GM18867 (cell line): ENCODE data around the gene MST1.
"Not testable (repeated sequence)": the region's sequence is repeated elsewhere in the genome, so short reads cannot be mapped to it uniquely, and the experiment has no call there.

Experiments used
- ATAC-seq: cut with Tn5 transposase; IDR thresholded peaks from one replicate; pipeline ENCODE4 v1.9.1; 2021; ENCODE audit warnings: mild to moderate bottlenecking, moderate library complexity; ENCODE audit not compliant: unreplicated experiment

The MST1 gene

GRCh38 chr3:49701388-49702077, 12.3 kb upstream of the MST1 start:
- no peak for ATAC-seq

DNA sequence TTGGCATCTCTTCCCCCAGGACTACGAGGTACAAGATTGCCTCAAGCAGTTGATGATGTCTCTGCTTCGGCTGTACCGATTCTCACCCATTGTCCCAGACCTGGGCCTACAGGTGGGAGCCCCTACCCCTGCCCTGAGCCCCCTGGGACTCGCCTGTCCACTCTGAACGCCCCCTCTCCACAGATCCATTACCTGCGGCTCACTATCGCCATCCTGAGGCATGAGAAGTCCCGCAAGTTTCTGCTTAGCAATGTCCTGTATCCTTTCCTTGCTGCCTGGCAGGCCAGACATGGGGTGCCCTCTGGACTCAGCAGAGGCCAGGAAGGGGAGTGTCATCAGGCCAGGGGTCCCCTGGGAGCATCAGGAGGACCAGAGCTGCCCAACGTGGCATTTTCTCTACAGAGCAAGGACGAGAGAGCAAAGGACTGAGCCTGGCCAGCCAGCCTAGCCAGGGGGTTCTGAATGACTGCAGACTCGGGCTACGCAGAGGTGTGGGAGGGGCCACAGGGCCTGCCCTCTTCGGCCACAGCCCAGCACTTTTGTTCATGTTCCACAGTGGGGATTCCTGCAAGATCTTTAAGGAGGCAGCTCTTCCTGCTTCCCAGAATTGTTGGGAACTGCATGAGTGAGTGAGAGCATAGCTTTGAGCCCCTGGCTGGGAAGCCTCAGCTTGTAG, 11.3 kb upstream of the MST1 start:
- no peak for ATAC-seq

- ATAC-seq: no peak
Observed at GRCh38 chr3:49700014-49700413, 10.7 kb upstream of the MST1 start.

GRCh38 chr3:49699281-49699979, 10.2 kb upstream of the MST1 start:
- ATAC-seq: no peak

DNA sequence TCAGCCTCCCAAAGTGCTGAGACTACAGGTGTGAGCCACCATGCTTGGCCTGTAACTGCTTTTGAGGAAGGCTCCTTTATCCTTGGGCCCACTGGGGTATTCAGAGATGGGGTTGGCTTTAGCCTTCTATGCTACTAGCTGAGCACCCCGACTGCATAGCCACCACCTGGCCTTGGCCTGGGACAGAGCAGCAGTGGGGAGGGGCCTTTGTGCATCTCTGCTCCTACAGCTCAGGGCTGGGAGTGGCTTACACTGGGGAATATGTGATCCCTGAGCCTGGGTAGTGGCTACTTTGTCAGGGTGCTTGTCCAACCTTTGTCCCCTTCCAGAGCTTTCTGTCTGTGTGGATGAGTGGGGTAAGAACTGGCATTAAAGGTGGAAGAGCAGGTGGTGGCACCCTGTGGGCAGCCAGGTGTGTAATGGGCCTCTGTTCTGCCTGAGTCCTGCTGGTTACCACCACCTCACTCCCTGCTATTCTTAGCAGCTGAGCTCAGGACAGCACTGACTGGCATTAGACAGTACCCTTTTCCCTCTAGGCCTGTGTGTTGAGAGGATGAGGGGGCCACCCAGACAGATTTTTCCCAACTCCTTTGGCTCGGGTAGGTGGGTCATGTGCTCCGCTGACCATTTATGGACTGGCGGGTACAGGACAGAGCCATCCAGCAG, 6.2 kb upstream of the MST1 start:
- ATAC-seq: not testable (repeated sequence)

- not testable (repeated sequence) for ATAC-seq
Observed at GRCh38 chr3:49694409-49695070, 5.3 kb upstream of the MST1 start.

DNA sequence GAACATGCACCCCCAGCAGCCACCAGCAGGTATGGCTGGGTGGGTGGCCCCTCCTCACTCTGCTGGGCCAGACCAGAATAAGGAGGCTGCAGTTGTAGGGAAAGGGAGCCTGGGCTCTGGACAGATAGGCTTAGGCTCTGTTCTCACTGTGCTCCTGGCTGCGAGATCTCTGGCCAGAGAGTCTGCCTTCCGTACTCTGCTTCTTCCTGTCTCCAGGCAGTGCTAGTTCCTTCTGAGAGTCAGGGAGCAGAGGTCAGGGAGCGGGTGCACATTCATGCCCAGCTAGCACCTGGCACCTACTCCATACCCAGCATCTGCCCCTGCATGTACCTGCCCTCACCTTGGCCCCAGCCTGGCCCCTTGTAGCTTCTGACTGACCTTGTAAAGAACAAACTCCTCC, 2.2 kb upstream of the MST1 start:
- ATAC-seq: not testable (repeated sequence)

- ATAC-seq: not testable (repeated sequence)
Observed at GRCh38 chr3:49690856-49691255, 1.6 kb upstream of the MST1 start.

DNA sequence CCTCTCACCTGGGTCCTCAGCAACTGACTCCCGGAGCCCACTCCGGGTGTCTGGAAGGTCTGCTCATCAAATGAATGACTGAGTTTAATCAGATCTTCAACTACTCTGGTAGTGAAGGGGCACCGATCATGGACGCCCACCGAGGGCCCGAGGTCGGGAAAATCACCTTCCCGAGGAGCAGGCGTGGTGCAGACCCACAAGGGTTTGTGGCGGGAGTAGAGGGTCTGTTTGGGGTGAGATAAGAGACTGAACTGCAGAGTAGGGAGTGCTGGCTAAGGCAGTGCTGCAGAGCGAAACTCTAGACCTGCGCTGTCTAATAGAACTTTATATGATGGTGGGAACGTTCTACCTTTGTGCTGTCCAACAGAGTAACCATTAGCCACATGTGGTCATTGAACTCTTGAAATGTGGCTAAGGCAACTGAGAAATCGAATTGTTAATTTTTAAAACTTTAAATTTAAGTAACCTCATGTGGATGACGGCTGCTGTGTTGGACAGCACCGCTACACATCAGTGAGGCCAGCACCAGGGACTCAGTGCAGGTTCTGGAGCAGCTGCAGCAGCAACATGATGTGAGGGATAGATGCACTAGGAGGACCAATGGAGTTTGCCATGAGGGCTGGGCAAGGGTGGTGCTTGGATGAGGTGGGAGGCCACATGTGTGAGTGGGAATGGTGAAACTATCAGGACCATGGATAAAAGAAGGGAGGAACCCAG, 792 bp upstream of the MST1 start:
- not testable (repeated sequence) for ATAC-seq

DNA sequence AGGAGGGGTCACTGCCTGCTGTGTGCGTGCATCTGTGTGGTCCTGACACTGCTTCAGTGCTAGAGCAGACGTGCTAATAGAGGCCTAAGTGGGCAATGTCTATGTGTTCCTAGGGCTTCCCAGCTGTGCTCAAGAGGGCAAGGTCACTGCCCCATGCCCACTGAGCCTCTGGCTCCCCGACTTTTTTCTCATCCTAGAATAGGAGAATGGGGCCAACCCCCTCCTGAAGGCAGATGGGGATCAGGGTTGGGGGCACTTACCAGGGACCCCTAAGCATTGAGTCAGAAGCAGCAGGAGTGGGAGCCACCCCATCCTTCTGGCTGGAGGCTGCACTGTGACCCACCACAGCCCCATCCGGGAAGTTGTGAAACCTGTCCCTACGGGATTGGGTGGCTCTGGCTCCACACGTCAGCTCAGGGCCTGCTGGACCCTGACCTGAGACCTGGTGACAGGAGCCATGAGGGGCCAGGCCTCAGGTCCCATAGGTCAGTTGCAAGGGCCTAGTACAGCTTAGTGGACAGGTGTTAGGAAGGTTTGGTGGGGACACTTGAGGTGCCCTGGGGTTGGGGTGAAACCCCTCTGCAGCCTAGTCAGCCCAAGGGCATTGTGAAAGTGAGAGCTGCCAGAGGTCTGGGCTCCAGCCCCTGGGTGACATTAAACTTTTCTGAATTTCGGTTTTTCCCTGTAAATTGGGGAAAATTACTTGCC, 782 bp downstream of the MST1 start:
- not testable (repeated sequence) for ATAC-seq

- not testable (repeated sequence) for ATAC-seq
Observed at GRCh38 chr3:49687424-49687795, 1.9 kb downstream of the MST1 start.

DNA sequence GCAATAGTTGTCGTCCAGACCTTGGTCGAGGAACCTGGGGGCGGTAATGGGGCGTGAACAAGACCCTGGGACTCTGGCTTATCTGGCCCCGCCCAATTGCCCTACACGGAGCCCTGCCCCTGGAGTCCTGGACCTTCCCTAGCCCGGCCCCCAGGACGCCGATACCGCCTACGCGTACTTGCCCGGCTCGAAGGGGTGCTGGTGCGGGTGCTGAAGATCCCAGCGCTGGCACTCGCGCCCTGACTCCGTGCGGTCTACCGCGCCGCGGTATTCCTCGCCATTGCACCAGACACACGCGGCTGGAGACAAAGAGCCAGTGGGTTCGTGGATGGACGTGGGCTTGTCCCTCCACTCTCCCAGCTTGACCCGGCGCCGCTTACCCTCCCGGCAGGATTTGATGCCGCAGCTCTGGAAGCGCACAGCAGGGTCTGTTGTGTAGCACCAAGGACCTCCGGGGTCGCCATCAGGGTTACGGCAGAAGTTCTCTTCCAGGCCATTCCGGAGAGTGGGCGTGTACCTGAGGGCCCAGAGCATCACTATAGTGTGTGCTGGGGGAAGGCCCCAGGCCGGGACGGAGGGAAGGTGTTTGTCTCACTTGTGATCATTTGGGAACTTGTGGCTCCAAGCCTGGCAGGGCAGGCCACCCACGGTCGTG, 2.4 kb downstream of the MST1 start:
- not testable (repeated sequence) for ATAC-seq

- not testable (repeated sequence) for ATAC-seq
Observed at GRCh38 chr3:49686346-49686745, 2.9 kb downstream of the MST1 start.

GRCh38 chr3:49685846-49686245, 3.4 kb downstream of the MST1 start:
- not testable (repeated sequence) for ATAC-seq

- ATAC-seq: not testable (repeated sequence)
Observed at GRCh38 chr3:49685103-49685502, 4.2 kb downstream of the MST1 start.

DNA sequence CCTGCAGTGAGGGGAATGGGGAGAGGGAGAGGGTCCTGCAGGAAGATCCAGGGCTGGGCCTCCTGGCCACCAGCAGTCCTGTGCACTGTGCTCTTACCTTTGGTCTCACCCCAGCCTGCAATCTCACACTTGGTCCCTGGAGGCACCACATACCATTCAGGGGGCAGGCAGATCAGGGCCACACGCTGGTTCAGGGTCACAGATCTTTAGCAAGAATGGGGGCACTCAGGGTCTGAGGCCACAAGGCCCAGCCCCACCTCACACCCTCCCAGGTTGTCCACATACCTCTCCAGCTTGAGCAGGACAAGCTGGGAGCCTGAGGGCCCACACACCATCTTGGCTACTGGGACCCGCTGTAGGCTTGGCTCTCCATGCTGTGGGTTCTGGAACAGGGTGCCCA, 4.8 kb downstream of the MST1 start:
- ATAC-seq: not testable (repeated sequence)

- no peak for ATAC-seq
Observed at GRCh38 chr3:49683162-49683561, 6.1 kb downstream of the MST1 start.

- no peak for ATAC-seq
Observed at GRCh38 chr3:49681543-49681942, 7.7 kb downstream of the MST1 start.

DNA sequence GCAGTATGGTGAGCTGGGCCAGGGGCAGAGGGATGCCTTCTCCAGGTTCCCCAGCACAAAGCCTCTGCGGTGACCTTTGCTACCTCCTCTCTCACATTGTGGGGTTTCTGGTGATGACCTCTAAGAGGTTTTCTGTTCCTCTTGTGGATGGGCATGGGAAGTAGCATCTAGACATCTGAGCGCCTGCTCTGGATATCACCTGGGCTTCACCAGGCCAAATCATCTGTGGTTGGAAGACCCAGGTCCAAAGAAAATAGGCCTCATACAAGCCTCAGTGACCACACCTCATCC, 8.1 kb downstream of the MST1 start:
- ATAC-seq: no peak
